Stimulated activated CD4-positive, alpha-beta T cell treated with anti-CD3 and anti-CD28 coated beads, Interleukin-2, amount 100 ng/mL, for 24 hours (primary cell): ENCODE data around the gene MAPRE3.

Source experiments
- DNase-seq, 2 donors: peaks; one replicate each; pipeline ENCODE4 v3.0.0-alpha.2; 2020

MAPRE3 gene

GRCh38 chr2:26951236-26951635, 19.2 kb upstream of the MAPRE3 start:
- DNase-seq = no peak

GRCh38 chr2:26952374-26952773, 18.1 kb upstream of the MAPRE3 start:
- no peak for DNase-seq

- DNase-seq = no peak
These were observed 16.3 kb upstream of the MAPRE3 start for GRCh38 chr2:26954135-26954534.

- no peak for DNase-seq
These were observed 13.4 kb upstream of the MAPRE3 start for GRCh38 chr2:26957041-26957440.

- DNase-seq = no peak
These were observed 12.9 kb upstream of the MAPRE3 start for GRCh38 chr2:26957534-26957933.

- DNase-seq = no peak
These were observed 11.1 kb upstream of the MAPRE3 start for GRCh38 chr2:26959331-26959730.

- DNase-seq = no peak
These were observed 5.8 kb upstream of the MAPRE3 start for GRCh38 chr2:26964446-26965130.

GRCh38 chr2:26968001-26968400, 2.4 kb upstream of the MAPRE3 start:
- no peak for DNase-seq

- DNase-seq = no peak
These were observed 1.2 kb upstream of the MAPRE3 start for GRCh38 chr2:26969077-26969844.

GRCh38 chr2:26970928-26971627, 641 bp downstream of the MAPRE3 start:
- peak in 1 of 2 donors; percentile 3 for DNase-seq

- no peak for DNase-seq
These were observed 1.7 kb downstream of the MAPRE3 start for GRCh38 chr2:26971911-26972786.

GRCh38 chr2:26974352-26974751, 3.9 kb downstream of the MAPRE3 start:
- DNase-seq = no peak

GRCh38 chr2:26975102-26975501, 4.7 kb downstream of the MAPRE3 start:
- DNase-seq = no peak

- DNase-seq = no peak
These were observed 5.2 kb downstream of the MAPRE3 start for GRCh38 chr2:26975656-26976055.

- no peak for DNase-seq
These were observed 5.8 kb downstream of the MAPRE3 start for GRCh38 chr2:26976237-26976636.

GRCh38 chr2:26977012-26977411, 6.6 kb downstream of the MAPRE3 start:
- DNase-seq = no peak

- no peak for DNase-seq
These were observed 7.7 kb downstream of the MAPRE3 start for GRCh38 chr2:26978061-26978596.

- no peak for DNase-seq
These were observed 9.3 kb downstream of the MAPRE3 start for GRCh38 chr2:26979741-26980140.

- DNase-seq = no peak
These were observed 10.5 kb downstream of the MAPRE3 start for GRCh38 chr2:26980971-26981370.

- DNase-seq = no peak
These were observed 11.8 kb downstream of the MAPRE3 start for GRCh38 chr2:26982102-26982742.

- no peak for DNase-seq
These were observed 13.3 kb downstream of the MAPRE3 start for GRCh38 chr2:26983746-26984145.

- no peak for DNase-seq
These were observed 15.4 kb downstream of the MAPRE3 start for GRCh38 chr2:26985807-26986206.
